ENCODE results near the gene SPRR2F.

SPRR2F gene

DNA sequence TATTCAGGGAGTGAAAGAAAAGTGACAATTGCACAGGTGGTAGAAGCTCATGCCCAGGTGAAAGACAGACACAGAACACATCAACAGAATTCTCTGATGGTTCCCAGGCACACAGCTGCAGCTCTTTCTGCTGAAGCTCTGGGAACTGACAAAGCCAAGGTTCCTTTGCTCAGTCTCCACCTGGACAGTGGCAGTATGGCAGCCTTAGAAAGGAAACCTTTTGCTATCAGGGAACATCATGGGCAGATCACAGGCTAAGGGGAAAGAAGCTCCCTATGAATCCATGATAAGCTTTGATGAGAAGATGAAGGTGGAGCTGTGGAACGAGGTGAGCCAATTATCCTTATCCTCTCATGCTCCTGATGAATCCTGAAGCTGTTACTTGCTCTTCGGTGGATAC is 43.1 kb downstream of the SPRR2F start:
- Histone ChIP-seq H3K9me3 (ENCODE audit: control insufficient read depth, low read length) (no peaks in the 10 kb centered on the region), H3K27me3 (ENCODE audit: control insufficient read depth, insufficient read depth, low read length) (no peaks in the 10 kb centered on the region), H3K9ac (ENCODE audit: low read length) (no peak overlapping the region), H3K4me1 (ENCODE audit: control insufficient read depth, insufficient read depth, low read length) (no peaks in the 10 kb centered on the region), H3K36me3 (ENCODE audit: control insufficient read depth, insufficient read depth, low read length) (no peaks in the 10 kb centered on the region), H3K4me3 (ENCODE audit: low read length) (no peak overlapping the region)

Measured in mucosa of stomach (tissue), 1 donor.